Esophagus squamous epithelium (tissue), 5 donors: Measurements from ENCODE around the gene ZNF649. TPM values are rescaled to one million over a fixed set of nuclear protein-coding genes. Genes with fewer than 3 reads are reported as not detected.
"Not testable (repeated sequence)": the region's sequence is repeated elsewhere in the genome, so short reads cannot be mapped to it uniquely, and the experiment has no call there.

Source experiments
- DNase-seq: peaks from one replicate; lab custom pipeline; 2025; lab: John Stamatoyannopoulos, UW
- H3K27ac ChIP-seq, 4 donors: fragments of 200-600 bp; sonication (generic); one replicate each; pipeline ENCODE4 v1.5.1; 2016 to 2019; ENCODE audit warnings: mild to moderate bottlenecking in 1 of 4
- H3K27me3 ChIP-seq, 4 donors: fragments of 200-600 bp; sonication (generic); 1 replicate in 3 of 4; 2 replicates in 1 of 4; pipeline versions ENCODE4 v1.5.1 to v1.6.0; 2017 to 2021; ENCODE audit warnings: antibody characterized with exemption in 1 of 4
- H3K36me3 ChIP-seq, 3 donors: fragments of 200-600 bp; sonication (generic); one replicate each; pipeline ENCODE4 v1.5.1; 2016 to 2019
- H3K4me1 ChIP-seq, 3 donors: fragments of 200-600 bp; sonication (generic); one replicate each; pipeline ENCODE4 v1.5.1; 2017 to 2019
- H3K4me3 ChIP-seq, 4 donors: fragments of 200-600 bp; sonication (generic); 1 replicate in 3 of 4; 2 replicates in 1 of 4; pipeline ENCODE4 v1.5.1; 2016 to 2019; ENCODE audit warnings: mild to moderate bottlenecking in 2 of 4, moderate library complexity in 1 of 4
- H3K9me3 ChIP-seq, 3 donors: fragments of 200-600 bp; sonication (generic); one replicate each; pipeline ENCODE4 v1.5.1; 2016 to 2019
- POLR2A ChIP-seq, 4 donors: fragments of 450-650 bp; IDR thresholded peaks; one replicate each; pipeline ENCODE4 v1.6.1; 2017; ENCODE audit warnings: antibody characterized with exemption in 4 of 4, mild to moderate bottlenecking in 4 of 4, moderate library complexity in 3 of 4
- WGBS, 2 donors: methylation state at CpG; one replicate each; pipeline ENCODE4 v1.1.5; 2018; 5-methylcytosine and 5-hydroxymethylcytosine counted together
- intact Hi-C: fragments of 100-400 bp; cut with DNase I; formaldehyde crosslinking; loops from one replicate; pipeline ENCODE4 v1.15.0; 2022
- total RNA-seq, 4 donors: library from RNA; depleted of rRNA; stranded (reverse); fragments of >200 nt; gene quantifications; one replicate each; pipeline ENCODE4 v1.1.0, GENCODE V29; 2016
- TF ChIP-seq, protein P1 (sequence below), 6 experiments: fragments of 450-650 bp in 4 of 6; fragments of 200-600 bp in 2 of 6; sonication (generic) in 2 of 6; IDR thresholded peaks; one replicate each; pipeline ENCODE4 v1.5.1; 2016 to 2019; ENCODE audit warnings: antibody characterized with exemption in 6 of 6, mild to moderate bottlenecking in 4 of 6, moderate library complexity in 4 of 6
- donor health status: DM: yes; HTN: yes; CAD: no.

ZNF649 gene
- total RNA-seq, 4 donors from 2014 or later, result 5.8 to 13.0 (median 7.1) TPM

DNA sequence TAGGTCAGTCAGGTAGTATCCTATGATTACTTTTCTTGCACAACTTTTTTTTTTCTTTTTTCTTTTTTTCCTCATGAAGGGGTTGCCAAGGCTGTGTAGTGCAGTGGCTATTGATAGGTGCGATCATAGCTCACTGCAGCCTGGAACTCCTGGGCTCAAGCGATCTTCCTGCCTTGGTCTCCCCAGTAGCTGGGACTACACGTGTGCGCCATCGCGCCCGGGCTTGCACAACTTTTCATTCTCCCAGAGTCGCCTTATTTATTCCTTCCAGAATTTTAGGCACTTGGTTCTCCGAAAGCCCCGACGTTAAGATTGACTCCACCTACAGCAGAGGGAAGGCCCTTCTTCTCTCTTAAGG is 21.6 kb upstream of the ZNF649 start:
- WGBS, 2 donors, result 28 to 39% methylated on average over 11 of the region's 11 CpGs
- no peak for DNase-seq
- intact Hi-C loops, result loop anchor here (10.0 kb wide), 1 partner anchor 58 kb away; the partner anchor contains the start of gene ZNF350

DNA sequence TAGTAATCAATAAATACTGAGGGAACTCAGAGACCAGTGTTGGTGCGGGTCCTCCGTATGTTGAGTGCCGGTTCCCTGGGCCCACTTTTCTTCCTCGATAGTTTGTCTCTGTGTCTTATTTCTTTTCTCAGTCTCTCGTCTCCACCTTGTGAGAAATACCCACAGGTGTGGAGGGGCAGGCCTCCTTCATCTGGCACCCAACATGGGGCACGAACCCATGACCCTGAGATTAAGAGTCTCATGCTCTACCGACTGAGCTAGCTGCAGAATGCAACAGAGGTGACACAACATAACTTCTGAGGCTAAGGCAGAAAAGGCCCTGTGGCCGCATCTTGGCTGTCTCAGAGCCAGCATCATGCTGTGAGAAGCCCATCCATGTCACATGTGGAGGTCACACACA is 17.1 kb upstream of the ZNF649 start:
- TF ChIP-seq POLR2A (IDR thresholded peaks at IDR 0.05), result no peak
- TF ChIP-seq, protein P1, sequence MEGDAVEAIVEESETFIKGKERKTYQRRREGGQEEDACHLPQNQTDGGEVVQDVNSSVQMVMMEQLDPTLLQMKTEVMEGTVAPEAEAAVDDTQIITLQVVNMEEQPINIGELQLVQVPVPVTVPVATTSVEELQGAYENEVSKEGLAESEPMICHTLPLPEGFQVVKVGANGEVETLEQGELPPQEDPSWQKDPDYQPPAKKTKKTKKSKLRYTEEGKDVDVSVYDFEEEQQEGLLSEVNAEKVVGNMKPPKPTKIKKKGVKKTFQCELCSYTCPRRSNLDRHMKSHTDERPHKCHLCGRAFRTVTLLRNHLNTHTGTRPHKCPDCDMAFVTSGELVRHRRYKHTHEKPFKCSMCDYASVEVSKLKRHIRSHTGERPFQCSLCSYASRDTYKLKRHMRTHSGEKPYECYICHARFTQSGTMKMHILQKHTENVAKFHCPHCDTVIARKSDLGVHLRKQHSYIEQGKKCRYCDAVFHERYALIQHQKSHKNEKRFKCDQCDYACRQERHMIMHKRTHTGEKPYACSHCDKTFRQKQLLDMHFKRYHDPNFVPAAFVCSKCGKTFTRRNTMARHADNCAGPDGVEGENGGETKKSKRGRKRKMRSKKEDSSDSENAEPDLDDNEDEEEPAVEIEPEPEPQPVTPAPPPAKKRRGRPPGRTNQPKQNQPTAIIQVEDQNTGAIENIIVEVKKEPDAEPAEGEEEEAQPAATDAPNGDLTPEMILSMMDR (IDR thresholded peaks at IDR 0.05), result no peak
- WGBS, 2 donors, result 85 to 93% methylated on average over 6 to 7 of the region's 8 CpGs
- no peaks in the 10 kb centered on the region for H3K27me3 ChIP-seq
- no peaks in the 10 kb centered on the region for H3K36me3 ChIP-seq
- no peak overlapping the region for H3K27ac ChIP-seq
- no peak for DNase-seq
- peaks cover 0 to 77% (median 57%) of the 10 kb centered on the region in 3 donors for H3K9me3 ChIP-seq
- peaks cover 0 to 4% (median 0%) of the 10 kb centered on the region in 3 donors for H3K4me1 ChIP-seq
- intact Hi-C loops, result loop anchor here (2.0 to 10.0 kb wide), 2 partner anchors 17 to 63 kb away; partner anchors contain the start of gene ZNF350
- H3K4me3 ChIP-seq, result no peak overlapping the region

More for the DNA sequence above, 21.6 kb upstream of the ZNF649 start:
- Histone ChIP-seq H3K4me3 (peak overlapping the region; percentile 77 to 92 (median 84)), H3K27ac (peak overlapping the region; percentile 81 to 91 (median 90)), H3K9me3 (peaks cover 0 to 46% (median 28%) of the 10 kb centered on the region in 3 donors), H3K4me1 (peaks cover 6 to 16% (median 6%) of the 10 kb centered on the region in 3 donors), H3K36me3 (peaks cover 0 to 20% (median 0%) of the 10 kb centered on the region in 3 donors), H3K27me3 (no peaks in the 10 kb centered on the region)
- TF ChIP-seq, protein P1 (IDR thresholded peaks at IDR 0.05), result no peak
- no peak for TF ChIP-seq POLR2A (IDR thresholded peaks at IDR 0.05)

DNA sequence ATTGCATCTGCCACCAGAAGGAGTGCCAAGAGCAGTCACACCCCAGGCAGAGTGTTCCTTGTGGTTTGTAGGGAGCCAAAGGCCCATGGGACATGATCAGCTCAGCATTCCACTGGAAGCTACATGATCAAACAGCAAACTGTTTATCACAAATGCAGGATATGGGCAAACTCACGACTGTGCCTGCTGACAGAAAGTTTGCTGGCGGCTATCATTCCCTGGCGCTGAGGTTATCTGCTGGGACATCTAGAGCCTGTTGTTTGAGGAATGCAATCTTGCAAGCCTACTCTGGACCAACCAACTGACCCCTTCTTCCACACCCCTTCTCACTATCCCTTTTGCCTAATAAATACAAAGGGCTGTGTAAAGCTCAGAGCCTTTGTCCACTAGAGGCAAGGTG is 14.8 kb upstream of the ZNF649 start:
- Histone ChIP-seq H3K27me3 (no peaks in the 10 kb centered on the region), H3K4me1 (no peaks in the 10 kb centered on the region), H3K36me3 (no peaks in the 10 kb centered on the region), H3K9me3 (peaks cover 0 to 99% (median 79%) of the 10 kb centered on the region in 3 donors), H3K4me3 (no peak overlapping the region), H3K27ac (no peak overlapping the region)
- intact Hi-C loops, result loop anchor here (10.0 kb wide), 1 partner anchor 65 kb away; the partner anchor contains the start of gene ZNF350
- TF ChIP-seq, protein P1 (IDR thresholded peaks at IDR 0.05), result no peak
- TF ChIP-seq POLR2A (IDR thresholded peaks at IDR 0.05), result no peak
- 75 to 90% methylated on average over 3 of the region's 3 CpGs for WGBS, 2 donors
- no peak for DNase-seq

DNA sequence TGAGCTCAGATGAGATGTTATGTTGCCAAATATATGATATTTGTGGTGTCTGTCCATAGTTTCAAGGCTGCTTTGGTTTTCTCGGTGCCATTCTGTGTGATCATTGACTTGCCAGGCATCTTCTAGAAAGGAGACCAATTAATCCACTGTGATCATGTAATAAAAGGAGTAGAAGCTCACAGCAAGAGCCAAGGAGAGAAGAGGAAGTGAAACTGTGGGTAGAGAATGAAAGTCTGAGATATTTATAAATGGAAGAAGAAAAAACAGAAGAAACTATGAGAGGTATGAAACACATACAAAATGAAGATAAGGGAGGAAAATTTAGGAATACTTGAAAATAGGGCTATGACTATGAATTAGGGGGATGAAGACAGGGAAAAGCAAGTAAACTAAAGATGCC is 11.3 kb upstream of the ZNF649 start:
- Histone ChIP-seq H3K9me3 (peaks cover 0 to 96% (median 60%) of the 10 kb centered on the region in 3 donors), H3K4me1 (no peaks in the 10 kb centered on the region), H3K27me3 (no peaks in the 10 kb centered on the region), H3K27ac (no peak overlapping the region), H3K36me3 (no peaks in the 10 kb centered on the region), H3K4me3 (no peak overlapping the region)
- intact Hi-C loops, result no loop called here
- WGBS, 2 donors, result 92% methylated on average over 1 of the region's 1 CpG
- DNase-seq, result no peak
- TF ChIP-seq, protein P1 (IDR thresholded peaks at IDR 0.05), result no peak
- no peak for TF ChIP-seq POLR2A (IDR thresholded peaks at IDR 0.05)

DNA sequence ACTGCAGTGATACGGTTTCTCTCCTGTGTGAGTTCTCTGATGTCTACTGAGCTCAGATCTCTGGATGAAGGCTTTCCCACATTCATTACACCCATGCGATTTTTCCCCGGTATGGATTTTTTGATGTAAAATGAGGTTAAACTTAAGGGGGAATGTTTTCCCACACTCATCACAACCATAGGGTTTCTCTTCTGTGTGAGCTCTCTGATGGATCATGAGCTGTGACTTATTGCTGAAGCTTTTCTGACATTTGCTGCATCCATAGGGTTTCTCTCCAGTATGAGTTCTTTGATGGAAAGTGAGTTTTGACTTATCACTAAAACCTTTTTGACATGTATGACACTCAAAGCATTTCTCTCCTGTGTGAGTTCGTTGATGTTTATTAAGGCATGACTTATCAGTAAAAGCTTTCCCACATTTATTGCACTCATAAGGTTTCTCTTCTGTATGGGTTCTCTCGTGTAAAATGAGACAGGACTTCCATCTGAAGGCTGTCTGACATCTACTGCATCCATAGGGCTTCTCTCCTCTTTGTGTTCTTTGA is 10.6 kb upstream of the ZNF649 start:
- H3K27me3 ChIP-seq, result peaks cover 0 to under 1% (median 0%) of the 10 kb centered on the region in 4 donors
- no peaks in the 10 kb centered on the region for H3K4me1 ChIP-seq
- H3K36me3 ChIP-seq, result no peaks in the 10 kb centered on the region
- H3K9me3 ChIP-seq, result peaks cover 0 to 96% (median 52%) of the 10 kb centered on the region in 3 donors
- intact Hi-C loops, result no loop called here
- TF ChIP-seq POLR2A (IDR thresholded peaks at IDR 0.05), result no peak
- TF ChIP-seq, protein P1 (IDR thresholded peaks at IDR 0.05), result no peak
- WGBS, 2 donors, result 71 to 75% methylated on average over 5 of the region's 5 CpGs
- H3K4me3 ChIP-seq, result no peak overlapping the region
- H3K27ac ChIP-seq, result no peak overlapping the region
- no peak for DNase-seq

DNA sequence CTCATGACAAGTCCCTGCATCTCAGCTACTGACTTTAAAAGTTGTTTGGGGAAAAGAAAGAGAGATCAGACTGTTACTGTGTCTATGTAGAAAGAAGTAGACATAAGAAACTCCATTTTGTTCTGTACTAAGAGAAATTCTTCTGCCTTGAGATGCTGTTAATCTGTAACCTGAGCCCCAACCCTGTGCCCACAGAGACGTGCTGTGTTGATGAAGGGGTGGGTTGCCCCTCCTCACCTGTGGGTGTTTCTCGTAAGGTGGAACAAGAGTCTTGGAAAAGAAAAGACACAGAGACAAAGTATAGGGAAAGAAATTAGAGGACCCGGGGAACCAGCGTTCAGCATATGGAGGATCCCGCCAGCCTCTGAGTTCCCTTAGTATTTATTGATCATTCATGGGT is 3.2 kb upstream of the ZNF649 start:
- Histone ChIP-seq H3K4me1 (peaks cover 0 to 12% (median 8%) of the 10 kb centered on the region in 3 donors), H3K27me3 (peaks cover 0 to 40% (median 0%) of the 10 kb centered on the region in 4 donors), H3K9me3 (peaks cover 0 to 65% (median 3%) of the 10 kb centered on the region in 3 donors)
- H3K27ac ChIP-seq, H3K36me3 ChIP-seq, H3K4me3 ChIP-seq, intact Hi-C loops, DNase-seq: not testable (repeated sequence)
- WGBS, 2 donors, result 33 to 35% methylated on average over 5 of the region's 5 CpGs

DNA sequence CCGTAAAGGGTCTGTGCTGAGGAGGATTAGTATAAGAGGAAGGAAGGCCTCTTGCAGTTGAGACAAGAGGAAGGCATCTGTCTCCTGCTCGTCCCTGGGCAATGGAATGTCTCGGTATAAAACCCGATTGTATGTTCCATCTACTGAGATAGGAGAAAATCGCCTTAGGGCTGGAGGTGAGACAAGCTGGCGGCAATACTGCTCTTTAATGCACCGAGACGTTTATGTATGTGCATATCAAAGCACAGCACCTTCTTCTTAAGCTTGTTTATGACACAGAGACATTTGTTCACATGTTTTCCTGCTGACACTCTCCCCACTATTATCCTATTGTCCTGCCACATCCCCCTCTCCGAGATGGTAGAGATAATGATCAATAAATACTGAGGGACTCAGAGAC is 1.3 kb upstream of the ZNF649 start:
- WGBS, 2 donors, result 36 to 41% methylated on average over 9 of the region's 9 CpGs
- Histone ChIP-seq H3K4me1 (peaks cover 0 to 14% (median 8%) of the 10 kb centered on the region in 3 donors), H3K36me3 (peaks cover 0 to 22% (median 0%) of the 10 kb centered on the region in 3 donors), H3K9me3 (peaks cover 0 to 69% (median 16%) of the 10 kb centered on the region in 3 donors), H3K27me3 (peaks cover 0 to 40% (median 0%) of the 10 kb centered on the region in 4 donors)
- H3K4me3 ChIP-seq, DNase-seq, intact Hi-C loops, H3K27ac ChIP-seq: not testable (repeated sequence)
